ENCODE data around the gene ARFGAP1.
A peak's percentile ranks its signal among the peaks of the same experiment; 100 is the strongest.

The ARFGAP1 gene

GRCh38 chr20:63272105-63273058 is at the start of gene ARFGAP1:
Gene ARFGAP1, plus strand, starts transcription at chr20:63272813. Its CDS starts 2,768 bp downstream, at chr20:63275581.
- peak; percentile 63 to 77 for DNase-seq

GRCh38 chr20:63223121-63223825 is 49.3 kb upstream of the ARFGAP1 start:
- peak in 1 of 2 experiments; percentile 26 for DNase-seq

GRCh38 chr20:63223826-63224207 is 48.8 kb upstream of the ARFGAP1 start:
- DNase-seq, result no peak

- DNase-seq, result no peak
Measured at GRCh38 chr20:63224412-63225081, 48.1 kb upstream of the ARFGAP1 start.

- DNase-seq, result no peak
Measured at GRCh38 chr20:63225082-63225454, 47.5 kb upstream of the ARFGAP1 start.

GRCh38 chr20:63226042-63226943 is 46.3 kb upstream of the ARFGAP1 start:
- no peak for DNase-seq

- no peak for DNase-seq
Measured at GRCh38 chr20:63227260-63227659, 45.4 kb upstream of the ARFGAP1 start.

GRCh38 chr20:63228806-63229205 is 43.8 kb upstream of the ARFGAP1 start:
- no peak for DNase-seq

- no peak for DNase-seq
Measured at GRCh38 chr20:63230800-63231268, 41.8 kb upstream of the ARFGAP1 start.

GRCh38 chr20:63232235-63233060 is 40.2 kb upstream of the ARFGAP1 start:
- no peak for DNase-seq

- no peak for DNase-seq
Measured at GRCh38 chr20:63233061-63233344, 39.6 kb upstream of the ARFGAP1 start.

GRCh38 chr20:63233924-63234323 is 38.7 kb upstream of the ARFGAP1 start:
- DNase-seq, result no peak

GRCh38 chr20:63234693-63235398 is 37.8 kb upstream of the ARFGAP1 start:
- DNase-seq, result no peak

GRCh38 chr20:63235399-63235983 is 37.1 kb upstream of the ARFGAP1 start, which contains the start of gene BIRC7:
Gene BIRC7, plus strand, starts transcription at chr20:63235905. Its CDS starts 192 bp downstream, at chr20:63236097.
- DNase-seq, result no peak

GRCh38 chr20:63236116-63236837 is 36.3 kb upstream of the ARFGAP1 start:
- no peak for DNase-seq

GRCh38 chr20:63238031-63238430 is 34.6 kb upstream of the ARFGAP1 start:
- no peak for DNase-seq

- no peak for DNase-seq
Measured at GRCh38 chr20:63238514-63239125, 34.0 kb upstream of the ARFGAP1 start.

- DNase-seq, result no peak
Measured at GRCh38 chr20:63239431-63239830, 33.2 kb upstream of the ARFGAP1 start.

- no peak for DNase-seq
Measured at GRCh38 chr20:63240004-63240403, 32.6 kb upstream of the ARFGAP1 start.

Data from AML-193 (cell line).